ENCODE measurements around the gene P2RY6. TPM values are rescaled to one million over a fixed set of nuclear protein-coding genes. Genes with fewer than 3 reads are reported as not detected.

P2RY6 gene
- total and polyA plus RNA-seq, 2 of the 8 experiments (the other 6 are each of a cell fraction or from before 2014, with no cell fraction given): 0.15 TPM; not detected in 1

GRCh38 chr11:73283276-73284000 is 11.3 kb downstream of the P2RY6 start:
- H2BK20ac ChIP-seq (ENCODE audit: low read length): no peak overlapping the region
- ChIA-PET CTCF (ENCODE audit: partially characterized antibody) (interaction anchor here (0.6 to 15.2 kb wide), 10 partner anchors 10 to 682 kb away, joined by 3 to 233 read pairs (median 6); partner anchors contain the start of gene P2RY6), POLR2A (ENCODE audit: partially characterized antibody) (no interaction called here)
- FAIRE-seq (no peak), DNase-seq (ENCODE audit: low read depth in 1 of 2, low spot score in 2 of 2) (no peak)
- no peaks in the 10 kb centered on the region for H3K23me2 ChIP-seq (ENCODE audit: low read depth, low read length)
- H3K36me3 ChIP-seq (ENCODE audit: control insufficient read depth in 2 of 4, insufficient read depth in 4 of 4, low read length in 3 of 4): no peaks in the 10 kb centered on the region
- H2BK12ac ChIP-seq (ENCODE audit: low read depth, low read length): no peak overlapping the region; the same call in 1 of the 2 replicates
- H2AFZ ChIP-seq (ENCODE audit: low read length): no peak overlapping the region
- H3K23ac ChIP-seq (ENCODE audit: insufficient read length): no peak overlapping the region
- H3K27me3 ChIP-seq (replicated peaks in 1 of 4; ENCODE audit: control insufficient read depth in 3 of 4, extremely low read depth in 1 of 4, insufficient read depth in 3 of 4, low read length in 3 of 4): no peaks in the 10 kb centered on the region; a peak in 2 of 7 replicates
- no peak overlapping the region for H3K56ac ChIP-seq (replicated peaks; ENCODE audit: insufficient read length, low read depth, low read length)
- H4K8ac ChIP-seq (ENCODE audit: extremely low read depth, insufficient read depth, low read length): no peak overlapping the region
- no peak overlapping the region; a peak in 1 of 7 replicates for H3K9ac ChIP-seq (replicated peaks in 1 of 4; ENCODE audit: extremely low read depth in 1 of 4, low read depth in 3 of 4, low read length in 3 of 4)
- H4K20me1 ChIP-seq (replicated peaks in 1 of 2; ENCODE audit: control insufficient read depth in 1 of 2, insufficient read depth in 2 of 2, low read length in 2 of 2): no peaks in the 10 kb centered on the region
- no peaks in the 10 kb centered on the region for H3K9me3 ChIP-seq (ENCODE audit: insufficient read depth in 2 of 2, low read depth in 1 of 2, low read length in 1 of 2)
- H3K18ac ChIP-seq (ENCODE audit: extremely low read depth, low read length): no peak overlapping the region
- H3K27ac ChIP-seq (ENCODE audit: low read depth, low read length): no peak overlapping the region
- no peaks in the 10 kb centered on the region; a peak in 2 of 7 replicates for H3K4me1 ChIP-seq (replicated peaks in 1 of 4; ENCODE audit: control insufficient read depth in 3 of 4, insufficient read depth in 4 of 4, low read length in 3 of 4)
- H2BK120ac ChIP-seq (replicated peaks; ENCODE audit: low read depth, low read length): no peak overlapping the region
- H2AK5ac ChIP-seq (ENCODE audit: low read depth, low read length): no peak overlapping the region
- no peak overlapping the region for H3K4me2 ChIP-seq (ENCODE audit: insufficient read depth in 1 of 2, low read depth in 2 of 2, low read length in 2 of 2)
- no peak overlapping the region for H3K4me3 ChIP-seq (ENCODE audit: extremely low read depth in 1 of 4, insufficient read depth in 2 of 4, low read depth in 3 of 4, low read length in 4 of 4)
- no peak overlapping the region for H3K4ac ChIP-seq (replicated peaks; ENCODE audit: insufficient read length, low read depth, low read length)
- H3K79me1 ChIP-seq (ENCODE audit: low read depth, low read length): no peaks in the 10 kb centered on the region
- no peak overlapping the region for H3K14ac ChIP-seq (ENCODE audit: insufficient read length)
- no peaks in the 10 kb centered on the region for H3K79me2 ChIP-seq (ENCODE audit: control insufficient read depth in 1 of 2, insufficient read depth in 2 of 2, low read length in 2 of 2)
- no peak overlapping the region for H2BK5ac ChIP-seq (ENCODE audit: low read depth, low read length)
- H4K91ac ChIP-seq (replicated peaks; ENCODE audit: insufficient read length, low read length): no peak overlapping the region
- no peak overlapping the region for H4K5ac ChIP-seq (ENCODE audit: insufficient read length, low read depth, low read length)
- H2BK15ac ChIP-seq (ENCODE audit: low read length): no peak overlapping the region
- WGBS, 2 experiments (ENCODE audit: extremely low coverage in 1 of 2, insufficient coverage in 1 of 2, insufficient read length in 1 of 2, insufficient replicate concordance in 2 of 2, low coverage in 1 of 2, low lambda C conversion rate in 2 of 2, missing lambda C conversion rate in 1 of 2): 87% methylated on average over 10 of the region's 10 CpGs; no CpG with 5 or more reads in 1 of the 2 experiments
- no peak for TF ChIP-seq CHD1 (IDR thresholded peaks at IDR 0.05; ENCODE audit: low read depth, low read length)
- TF ChIP-seq TBP (IDR thresholded peaks at IDR 0.05; ENCODE audit: low read depth, low read length): no peak
- no peak for TF ChIP-seq ZNF274 (IDR thresholded peaks at IDR 0.05; ENCODE audit: borderline replicate concordance, extremely low read depth, low read length)
- TF ChIP-seq SUZ12 (IDR thresholded peaks at IDR 0.05; ENCODE audit: low read length): no peak
- TF ChIP-seq CTCF (IDR thresholded peaks at IDR 0.05; ENCODE audit: control extremely low read depth in 1 of 3, insufficient read depth in 1 of 3, low read depth in 1 of 3, low read length in 3 of 3): no peak
- no peak for TF ChIP-seq FOSL1 (IDR thresholded peaks at IDR 0.05; ENCODE audit: insufficient read depth, low read depth, low read length)
- no peak for TF ChIP-seq ATF3 (IDR thresholded peaks at IDR 0.05; ENCODE audit: insufficient read depth, low read depth, low read length)
- no peak for TF ChIP-seq CHD2 (IDR thresholded peaks at IDR 0.05; ENCODE audit: low read length)
- no peak for TF ChIP-seq SIRT6 (IDR thresholded peaks at IDR 0.05; ENCODE audit: low read length)
- no peak for TF ChIP-seq CBX8 (IDR thresholded peaks at IDR 0.05; ENCODE audit: borderline replicate concordance, low read depth, low read length)

All from H1 (cell line).